Measurements from ENCODE around the gene PRSS21. TPM values are rescaled to one million over a fixed set of nuclear protein-coding genes. Genes with fewer than 3 reads are reported as not detected.

The PRSS21 gene
- total and polyA plus RNA-seq, 2 donors from 2014 or later, result 0.54 TPM; not detected in 1

DNA sequence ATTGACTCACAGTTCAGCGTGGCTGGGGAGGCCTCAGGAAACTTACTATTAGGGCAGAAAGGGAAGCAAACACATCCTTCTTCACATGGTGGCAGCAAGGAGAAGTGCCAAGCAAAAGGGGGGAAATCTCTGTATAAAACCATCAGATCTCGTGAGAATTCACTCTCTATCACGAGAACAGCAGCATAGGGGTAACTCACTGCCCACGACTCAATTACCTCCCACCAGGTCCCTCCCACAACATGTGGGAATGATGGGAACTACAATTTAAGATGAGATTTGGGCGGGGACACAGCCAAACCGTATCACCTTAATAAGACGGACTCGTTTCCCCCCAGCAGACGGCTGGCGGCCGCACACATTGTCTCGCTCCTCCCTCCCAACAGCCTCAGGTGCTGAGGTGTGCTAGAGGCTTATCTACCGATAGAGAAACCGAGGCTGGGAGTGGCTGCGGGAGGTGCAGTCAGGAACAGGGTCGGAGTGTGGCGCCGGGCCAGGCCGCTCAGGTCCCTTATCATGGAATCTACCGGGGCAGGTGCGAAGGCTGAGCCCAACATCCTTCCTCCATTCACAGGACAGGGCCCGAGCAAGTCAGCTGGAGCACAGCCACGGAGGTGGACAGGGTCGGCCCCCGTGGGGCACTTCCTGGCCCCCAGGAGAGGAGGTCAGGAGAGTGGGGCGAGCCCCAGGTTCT lies 8.2 kb downstream of the PRSS21 start:
- DNase-seq (no peak), FAIRE-seq (no peak)
- Histone ChIP-seq H3K27ac (ENCODE audit: low read depth in 2 of 2, low read length in 2 of 2) (no peak overlapping the region), H3K4me1 (ENCODE audit: control insufficient read depth in 2 of 3, insufficient read depth in 2 of 3, low read depth in 1 of 3, low read length in 3 of 3) (no peaks in the 10 kb centered on the region), H3K4me3 (ENCODE audit: low read length in 3 of 3) (no peak overlapping the region), H3K36me3 (ENCODE audit: control insufficient read depth in 2 of 3, insufficient read depth in 3 of 3, low read length in 3 of 3) (no peaks in the 10 kb centered on the region), H3K9me3 (ENCODE audit: control insufficient read depth in 2 of 3, insufficient read depth in 1 of 3, low read length in 3 of 3) (no peaks in the 10 kb centered on the region), H3K27me3 (ENCODE audit: control insufficient read depth, insufficient read depth, low read length) (no peaks in the 10 kb centered on the region), H3K9ac (ENCODE audit: low read length in 3 of 3) (no peak overlapping the region)
- intact Hi-C loops (cut with DNase I), result no loop called here
- TF ChIP-seq CTCF (IDR thresholded peaks at IDR 0.05; ENCODE audit: borderline replicate concordance, extremely low read depth, insufficient read depth), result no peak

- Histone ChIP-seq H3K4me1 (ENCODE audit: control insufficient read depth in 2 of 3, insufficient read depth in 2 of 3, low read depth in 1 of 3, low read length in 3 of 3) (no peaks in the 10 kb centered on the region), H3K4me3 (ENCODE audit: low read length in 3 of 3) (no peak overlapping the region), H3K9ac (ENCODE audit: low read length in 3 of 3) (no peak overlapping the region), H3K27ac (ENCODE audit: low read depth in 2 of 2, low read length in 2 of 2) (no peak overlapping the region), H3K27me3 (ENCODE audit: control insufficient read depth, insufficient read depth, low read length) (no peaks in the 10 kb centered on the region), H3K9me3 (ENCODE audit: control insufficient read depth in 2 of 3, insufficient read depth in 1 of 3, low read length in 3 of 3) (no peaks in the 10 kb centered on the region), H3K36me3 (ENCODE audit: control insufficient read depth in 2 of 3, insufficient read depth in 3 of 3, low read length in 3 of 3) (no peaks in the 10 kb centered on the region)
- TF ChIP-seq CTCF (IDR thresholded peaks at IDR 0.05; ENCODE audit: borderline replicate concordance, extremely low read depth, insufficient read depth), result no peak
- no peak for FAIRE-seq
- no peak for DNase-seq
- intact Hi-C loops (cut with DNase I), result no loop called here
Observed at GRCh38 chr16:2825906-2826305, 8.9 kb downstream of the PRSS21 start.

DNA sequence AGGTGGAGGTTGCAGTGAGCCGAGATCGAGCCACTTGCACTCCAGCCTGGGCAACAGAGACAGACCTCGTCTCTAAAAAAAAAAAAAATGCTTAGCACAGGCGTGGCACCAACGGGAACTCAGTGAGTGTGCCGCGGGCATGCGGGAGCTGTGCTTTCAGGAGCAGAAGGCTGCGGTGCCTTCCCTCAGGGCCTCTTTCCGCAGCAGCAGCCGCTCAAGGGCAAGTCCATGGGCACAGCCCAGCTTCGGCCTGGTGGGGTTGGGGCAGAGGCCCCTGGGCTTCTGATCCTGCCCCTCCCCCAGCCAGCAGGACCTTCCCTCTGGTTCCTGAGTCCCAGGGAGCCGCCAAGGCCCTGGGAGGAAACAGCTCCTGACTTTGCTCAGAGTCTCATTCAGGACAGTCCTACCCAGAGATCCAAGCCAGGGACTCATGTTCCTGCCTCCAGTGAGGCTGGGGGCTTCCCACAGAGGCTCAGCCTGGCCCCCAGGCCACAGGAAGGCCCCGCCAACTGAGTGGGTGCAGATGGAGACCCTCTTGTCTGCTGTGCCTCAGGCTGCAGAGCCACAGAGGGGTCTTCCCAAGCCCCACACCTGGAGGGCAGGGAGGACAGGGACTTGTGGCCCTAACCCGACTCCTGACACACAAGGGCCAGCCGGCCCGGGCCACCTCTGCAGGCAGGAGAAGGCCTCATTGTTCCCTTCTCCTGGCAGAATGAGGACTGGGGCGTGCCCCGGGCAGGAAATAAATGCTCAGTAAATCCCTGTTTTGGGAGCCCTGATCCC lies 9.7 kb downstream of the PRSS21 start:
- Histone ChIP-seq H3K27ac (ENCODE audit: low read depth in 2 of 2, low read length in 2 of 2) (no peak overlapping the region), H3K27me3 (ENCODE audit: control insufficient read depth, insufficient read depth, low read length) (no peaks in the 10 kb centered on the region), H3K36me3 (ENCODE audit: control insufficient read depth in 2 of 3, insufficient read depth in 3 of 3, low read length in 3 of 3) (no peaks in the 10 kb centered on the region), H3K9me3 (ENCODE audit: control insufficient read depth in 2 of 3, insufficient read depth in 1 of 3, low read length in 3 of 3) (no peaks in the 10 kb centered on the region), H3K9ac (ENCODE audit: low read length in 3 of 3) (no peak overlapping the region), H3K4me1 (ENCODE audit: control insufficient read depth in 2 of 3, insufficient read depth in 2 of 3, low read depth in 1 of 3, low read length in 3 of 3) (no peaks in the 10 kb centered on the region), H3K4me3 (ENCODE audit: low read length in 3 of 3) (no peak overlapping the region)
- no peak for DNase-seq
- no peak for FAIRE-seq
- TF ChIP-seq CTCF (IDR thresholded peaks at IDR 0.05; ENCODE audit: borderline replicate concordance, extremely low read depth, insufficient read depth), result no peak
- intact Hi-C loops (cut with DNase I), result no loop called here

Data from kidney (tissue), 14 donors.